Fibroblast of skin of right quadriceps (primary cell): ENCODE results near the gene ARHGEF17.
A peak's percentile ranks its signal among the peaks of the same experiment; 100 is the strongest.
"Not testable (repeated sequence)": the region's sequence is repeated elsewhere in the genome, so short reads cannot be mapped to it uniquely, and the experiment has no call there.

Experiments used
- DNase-seq: peaks from one replicate; pipeline ENCODE4 v3.0.0-alpha.2; 2013

The ARHGEF17 gene

GRCh38 chr11:73308003-73308960 is at the start of gene ARHGEF17:
TSS of gene ARHGEF17 (plus strand) at chr11:73308276. CDS start at chr11:73308639, 363 bp downstream.
- DNase-seq: peak; percentile 87

GRCh38 chr11:73259406-73260126 is 48.5 kb upstream of the ARHGEF17 start:
- DNase-seq: no peak

- no peak for DNase-seq
Measured at GRCh38 chr11:73260127-73260457, 48.0 kb upstream of the ARHGEF17 start.

GRCh38 chr11:73262851-73263495 is 45.1 kb upstream of the ARHGEF17 start:
- no peak for DNase-seq

GRCh38 chr11:73263640-73264039 is 44.4 kb upstream of the ARHGEF17 start:
- no peak for DNase-seq

- no peak for DNase-seq
Measured at GRCh38 chr11:73265278-73265810, 42.7 kb upstream of the ARHGEF17 start.

- DNase-seq: no peak
Measured at GRCh38 chr11:73265853-73266645, 42.0 kb upstream of the ARHGEF17 start.

GRCh38 chr11:73266646-73267020 is 41.4 kb upstream of the ARHGEF17 start:
- no peak for DNase-seq

GRCh38 chr11:73267122-73267846 is 40.8 kb upstream of the ARHGEF17 start:
- DNase-seq: no peak

GRCh38 chr11:73267906-73268540 is 40.1 kb upstream of the ARHGEF17 start:
- no peak for DNase-seq

- no peak for DNase-seq
Measured at GRCh38 chr11:73268671-73269271, 39.3 kb upstream of the ARHGEF17 start.

- no peak for DNase-seq
Measured at GRCh38 chr11:73269459-73270015, 38.5 kb upstream of the ARHGEF17 start.

- no peak for DNase-seq
Measured at GRCh38 chr11:73270016-73270854, 37.8 kb upstream of the ARHGEF17 start.

- DNase-seq: no peak
Measured at GRCh38 chr11:73270855-73271477, 37.1 kb upstream of the ARHGEF17 start.

GRCh38 chr11:73271478-73271865 is 36.6 kb upstream of the ARHGEF17 start:
- DNase-seq: not testable (repeated sequence)

GRCh38 chr11:73271936-73272679 is 36.0 kb upstream of the ARHGEF17 start, which contains the start of gene P2RY6:
TSS of gene P2RY6 (plus strand) at chr11:73272338. CDS start at chr11:73296519, 24,181 bp downstream.
- DNase-seq: peak; percentile 31

GRCh38 chr11:73272680-73273038 is 35.4 kb upstream of the ARHGEF17 start:
- DNase-seq: no peak

GRCh38 chr11:73273222-73273895 is 34.7 kb upstream of the ARHGEF17 start:
- no peak for DNase-seq
